HUES64 (cell line): ENCODE results near the gene VWA5A.

ENCODE experiments used
- H3K27ac ChIP-seq: 2 replicates; pipeline ENCODE4 v1.7.0; 2013; ENCODE audit warnings: low read depth, low read length, inconsistent platforms
- H3K27me3 ChIP-seq: 2 replicates; pipeline ENCODE4 v1.6.1; 2013; ENCODE audit warnings: mild to moderate bottlenecking, low read length; ENCODE audit not compliant: insufficient read depth
- H3K36me3 ChIP-seq: 2 replicates; pipeline ENCODE4 v1.6.1; 2013; ENCODE audit warnings: mild to moderate bottlenecking, low read length; ENCODE audit not compliant: insufficient read depth
- H3K4me1 ChIP-seq: 2 replicates; pipeline ENCODE4 v1.6.1; 2013; ENCODE audit warnings: mild to moderate bottlenecking, low read length, moderate library complexity; ENCODE audit not compliant: insufficient read depth
- H3K4me3 ChIP-seq: 2 replicates; pipeline ENCODE4 v1.5.1; 2013; ENCODE audit warnings: mild to moderate bottlenecking, low read length, moderate library complexity
- H3K9ac ChIP-seq: 2 replicates; pipeline ENCODE4 v1.6.1; 2013; ENCODE audit warnings: mild to moderate bottlenecking, low read depth, low read length
- H3K9me3 ChIP-seq: 2 replicates; pipeline ENCODE4 v1.6.1; 2013; ENCODE audit warnings: low read depth, low read length; ENCODE audit not compliant: insufficient read depth
- WGBS: fragments of 150-250, 120-280 bp; methylation state at CpG from one replicate; pipeline ENCODE4 v1.1.7; 2013; ENCODE audit warnings: missing lambda C conversion rate; 5-methylcytosine and 5-hydroxymethylcytosine counted together

VWA5A gene

DNA sequence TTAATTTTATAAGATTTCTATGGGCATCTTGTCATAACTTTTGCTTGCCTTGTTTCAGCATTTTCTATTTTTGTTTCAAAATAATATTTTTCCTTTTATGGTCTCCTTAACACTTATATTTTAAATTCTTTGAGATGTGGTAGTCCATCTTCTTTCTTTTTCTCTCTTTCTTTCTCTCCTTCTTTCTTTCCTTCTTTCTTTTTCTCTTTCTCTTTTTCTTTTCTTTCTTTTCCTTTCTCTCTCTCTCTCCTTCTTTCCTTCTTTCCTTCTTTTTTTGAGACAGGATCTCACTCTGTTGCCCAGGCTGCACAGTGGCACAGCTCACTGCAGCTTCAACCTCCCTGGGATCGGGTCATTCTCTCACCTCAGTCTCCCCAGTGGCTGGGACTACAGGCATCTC lies 38.0 kb upstream of the VWA5A start:
- WGBS, result 100% methylated on average over 1 of the region's 1 CpG
- Histone ChIP-seq H3K4me1 (no peaks in the 10 kb centered on the region), H3K36me3 (no peaks in the 10 kb centered on the region), H3K9me3 (no peaks in the 10 kb centered on the region), H3K27me3 (no peaks in the 10 kb centered on the region), H3K9ac (no peak overlapping the region), H3K4me3 (no peak overlapping the region), H3K27ac (no peak overlapping the region)

DNA sequence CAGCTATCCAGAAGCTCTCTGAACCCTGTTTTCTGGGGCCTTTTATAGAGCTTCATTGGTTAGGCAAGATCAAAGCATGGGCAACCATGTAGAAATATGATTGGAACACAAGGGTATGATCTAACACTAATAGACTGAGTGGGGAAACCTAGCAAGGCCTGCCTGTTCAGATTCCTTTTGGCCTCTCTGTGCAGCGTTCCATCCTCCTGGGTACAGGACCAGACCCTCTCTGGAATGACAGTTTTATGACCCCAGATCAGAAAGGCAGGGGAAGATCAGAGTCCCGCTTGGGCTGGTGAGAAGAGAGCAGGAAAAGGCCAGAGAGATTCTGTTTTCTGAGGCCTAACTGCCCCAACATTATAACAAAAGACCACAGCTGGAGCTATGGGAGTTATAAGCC lies 36.7 kb upstream of the VWA5A start:
- Histone ChIP-seq H3K9me3 (no peaks in the 10 kb centered on the region), H3K4me3 (no peak overlapping the region), H3K36me3 (no peaks in the 10 kb centered on the region), H3K4me1 (no peaks in the 10 kb centered on the region), H3K9ac (no peak overlapping the region), H3K27ac (no peak overlapping the region), H3K27me3 (no peaks in the 10 kb centered on the region)
- 97% methylated on average over 2 of the region's 2 CpGs for WGBS

DNA sequence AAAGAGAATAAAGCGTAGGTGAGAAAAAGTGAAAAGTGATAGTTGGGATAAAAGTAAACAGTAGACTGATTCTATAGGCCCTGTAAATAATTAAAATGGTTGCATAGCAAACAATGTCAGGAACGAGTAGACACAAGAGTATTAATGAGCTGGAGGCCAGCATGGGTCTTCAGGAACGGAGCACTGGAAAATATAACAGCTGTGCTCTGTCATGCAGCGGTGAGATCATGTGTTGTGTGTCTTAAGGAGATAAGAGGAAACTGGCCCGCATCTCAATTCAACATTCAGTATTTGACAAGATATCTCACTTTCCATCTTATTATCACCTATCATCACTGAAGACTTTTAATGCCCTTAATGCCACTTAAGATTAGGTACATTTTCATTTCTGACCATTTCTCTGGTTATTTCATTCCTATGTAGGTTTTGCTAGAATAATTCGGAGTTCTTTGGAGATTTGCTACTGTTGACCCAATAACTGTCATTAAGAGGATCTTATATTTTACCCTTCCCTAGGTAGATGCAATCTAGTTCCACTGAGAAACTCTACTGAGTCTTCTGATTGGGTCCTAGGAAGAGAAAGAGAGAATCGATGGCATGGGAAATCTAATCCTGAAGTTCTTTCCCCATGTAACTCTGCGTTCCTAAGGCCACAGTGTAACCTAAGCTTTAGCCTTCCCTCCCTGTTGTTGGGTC lies 35.5 kb upstream of the VWA5A start:
- H3K27me3 ChIP-seq, result no peaks in the 10 kb centered on the region
- no peaks in the 10 kb centered on the region for H3K36me3 ChIP-seq
- no peak overlapping the region for H3K27ac ChIP-seq
- no peaks in the 10 kb centered on the region for H3K9me3 ChIP-seq
- H3K4me3 ChIP-seq, result no peak overlapping the region
- H3K4me1 ChIP-seq, result no peaks in the 10 kb centered on the region
- 94% methylated on average over 8 of the region's 8 CpGs for WGBS
- H3K9ac ChIP-seq, result no peak overlapping the region

DNA sequence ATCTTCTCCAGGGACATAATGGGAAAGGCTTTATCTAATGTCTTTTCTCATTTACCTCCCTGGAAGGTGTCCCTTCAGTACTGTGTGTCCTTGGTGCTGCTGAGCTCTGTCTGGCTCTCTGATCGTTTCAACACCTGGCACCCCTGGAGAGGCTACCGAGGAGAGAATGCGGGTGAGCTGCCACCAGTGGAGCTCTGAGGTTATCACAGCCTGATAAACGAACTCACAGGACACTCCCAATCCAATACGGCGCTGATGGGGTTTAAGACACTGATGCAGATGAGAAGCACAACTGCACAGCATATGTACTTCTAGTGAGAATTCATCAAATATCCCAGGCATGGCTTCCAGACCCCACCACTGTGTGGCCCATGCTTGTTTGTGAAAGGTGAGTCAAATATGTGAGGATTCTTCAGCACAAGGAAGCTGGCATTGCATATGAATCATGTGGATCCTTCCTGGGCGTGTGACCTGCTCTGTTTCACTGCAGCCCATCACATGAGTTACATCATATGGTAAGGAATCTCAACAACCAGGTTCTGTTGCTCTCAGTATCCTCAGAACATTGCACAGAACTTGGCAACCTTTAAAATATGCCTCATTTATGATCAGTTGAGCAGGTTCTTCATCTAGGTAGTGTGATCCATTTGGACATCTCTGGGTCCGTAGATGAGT lies 34.8 kb upstream of the VWA5A start:
- Histone ChIP-seq H3K4me1 (no peaks in the 10 kb centered on the region), H3K9me3 (no peaks in the 10 kb centered on the region), H3K36me3 (no peaks in the 10 kb centered on the region), H3K27me3 (no peaks in the 10 kb centered on the region), H3K4me3 (no peak overlapping the region), H3K9ac (no peak overlapping the region), H3K27ac (no peak overlapping the region)
- 91% methylated on average over 8 of the region's 8 CpGs for WGBS

DNA sequence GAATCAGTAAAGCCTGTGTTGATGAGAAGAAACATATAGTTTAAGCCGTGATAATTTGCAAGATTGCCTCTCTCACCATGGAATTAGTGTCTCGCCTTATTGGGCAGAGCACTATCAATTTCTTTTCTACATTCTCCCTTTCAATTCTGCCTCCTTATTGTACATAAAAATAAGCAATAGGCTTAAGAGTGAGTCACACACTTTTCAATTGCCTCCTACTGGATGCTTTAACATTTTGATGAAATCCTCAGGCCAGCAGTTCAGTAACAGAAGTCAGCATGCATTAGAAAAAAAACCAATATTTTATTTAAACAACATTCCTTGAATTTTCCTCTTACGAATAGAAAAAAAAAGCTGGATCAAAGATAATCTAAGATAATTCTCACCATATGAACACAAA lies 33.8 kb upstream of the VWA5A start:
- H3K36me3 ChIP-seq, result no peaks in the 10 kb centered on the region
- H3K4me1 ChIP-seq, result no peaks in the 10 kb centered on the region
- no peak overlapping the region for H3K9ac ChIP-seq
- 98% methylated on average over 3 of the region's 3 CpGs for WGBS
- no peak overlapping the region for H3K4me3 ChIP-seq
- H3K27me3 ChIP-seq, result no peaks in the 10 kb centered on the region
- H3K27ac ChIP-seq, result no peak overlapping the region
- no peaks in the 10 kb centered on the region for H3K9me3 ChIP-seq

DNA sequence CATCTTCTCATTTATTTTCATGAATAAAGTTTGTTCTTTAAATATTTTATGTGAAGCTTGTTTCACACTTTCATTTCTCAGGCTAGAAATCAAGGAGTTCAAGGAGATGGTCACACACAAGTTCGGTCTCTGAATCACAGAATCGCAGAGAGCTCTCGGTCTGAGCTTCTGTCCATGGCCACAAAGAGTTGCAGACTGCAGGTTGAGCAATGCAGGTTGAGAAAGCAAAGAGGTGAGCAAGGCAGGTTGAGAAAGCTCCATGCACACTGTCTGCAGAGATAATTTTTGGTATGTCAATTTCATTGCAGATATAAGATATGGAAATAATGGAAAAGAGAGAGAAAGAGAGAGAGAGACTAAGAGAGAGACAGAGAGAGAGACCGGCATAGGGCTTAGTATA lies 32.9 kb upstream of the VWA5A start:
- WGBS, result 94% methylated on average over 4 of the region's 4 CpGs
- no peak overlapping the region for H3K4me3 ChIP-seq
- no peaks in the 10 kb centered on the region for H3K9me3 ChIP-seq
- H3K36me3 ChIP-seq, result no peaks in the 10 kb centered on the region
- no peak overlapping the region for H3K27ac ChIP-seq
- no peaks in the 10 kb centered on the region for H3K27me3 ChIP-seq
- no peaks in the 10 kb centered on the region for H3K4me1 ChIP-seq
- no peak overlapping the region for H3K9ac ChIP-seq

DNA sequence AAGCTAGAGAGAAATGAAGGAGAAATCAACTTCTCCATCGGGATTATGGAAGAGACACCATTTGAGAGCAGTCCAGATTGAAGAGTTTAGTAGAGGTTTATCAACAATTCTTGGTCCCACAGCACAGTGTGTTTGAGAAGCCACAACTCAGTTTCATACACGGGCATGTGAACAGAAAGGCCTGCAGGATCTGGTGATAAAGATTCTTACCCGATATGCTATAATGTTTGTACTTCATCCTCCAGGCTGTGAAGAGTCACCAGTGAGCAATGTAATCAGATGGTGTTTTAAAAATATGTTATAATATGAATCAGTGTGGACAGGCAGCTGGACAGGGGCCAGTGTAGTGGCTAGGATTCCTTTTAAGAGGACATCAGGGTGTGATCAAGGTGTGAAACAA lies 29.7 kb upstream of the VWA5A start:
- H3K4me1 ChIP-seq, result no peaks in the 10 kb centered on the region
- no peak overlapping the region for H3K4me3 ChIP-seq
- no peak overlapping the region for H3K27ac ChIP-seq
- no peak overlapping the region for H3K9ac ChIP-seq
- 96% methylated on average over 3 of the region's 3 CpGs for WGBS
- H3K36me3 ChIP-seq, result no peaks in the 10 kb centered on the region
- H3K27me3 ChIP-seq, result no peaks in the 10 kb centered on the region
- H3K9me3 ChIP-seq, result no peaks in the 10 kb centered on the region

DNA sequence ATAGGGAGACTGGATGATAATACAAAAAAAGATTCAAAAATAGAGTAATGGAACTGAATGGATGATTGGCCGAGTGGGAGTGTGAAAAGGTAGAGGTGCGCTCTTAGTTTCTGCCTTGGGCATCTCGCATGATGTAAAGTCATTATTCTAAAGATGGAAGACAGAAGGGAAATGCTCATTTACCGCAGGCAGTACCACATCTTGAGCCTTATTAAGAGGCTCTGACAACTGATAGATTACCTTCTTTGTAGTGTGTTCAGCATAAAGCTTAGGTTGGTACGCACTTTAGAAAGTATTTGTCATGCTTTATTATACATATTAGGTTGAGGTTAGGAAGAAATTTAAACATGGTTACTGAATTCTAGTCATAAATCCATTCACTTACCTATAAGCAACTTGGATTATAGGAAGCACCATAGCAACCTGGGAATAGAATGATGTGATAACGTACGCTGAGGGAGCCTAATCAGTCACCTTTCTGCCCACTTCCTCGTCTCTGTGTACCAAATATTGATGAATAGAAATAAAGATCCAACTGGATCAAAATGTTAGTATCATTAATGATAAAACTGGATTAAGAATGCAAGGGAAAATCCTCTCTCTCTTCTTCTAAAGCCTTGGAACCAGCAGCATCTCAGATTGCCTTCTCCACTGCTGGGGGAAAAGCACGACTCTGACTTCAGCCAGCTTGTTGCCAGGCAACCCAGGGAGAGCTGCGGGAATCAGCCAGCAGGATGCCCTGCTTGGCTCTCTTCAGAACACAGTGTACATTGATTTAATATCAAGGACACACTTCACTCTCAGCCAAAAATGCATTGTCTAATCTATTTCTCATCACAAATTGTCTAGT lies 29.0 kb upstream of the VWA5A start:
- no peaks in the 10 kb centered on the region for H3K36me3 ChIP-seq
- WGBS, result 57% methylated on average over 7 of the region's 10 CpGs
- no peak overlapping the region for H3K4me3 ChIP-seq
- H3K27ac ChIP-seq, result no peak overlapping the region
- no peaks in the 10 kb centered on the region for H3K27me3 ChIP-seq
- H3K9me3 ChIP-seq, result no peaks in the 10 kb centered on the region
- H3K4me1 ChIP-seq, result no peaks in the 10 kb centered on the region
- no peak overlapping the region for H3K9ac ChIP-seq

DNA sequence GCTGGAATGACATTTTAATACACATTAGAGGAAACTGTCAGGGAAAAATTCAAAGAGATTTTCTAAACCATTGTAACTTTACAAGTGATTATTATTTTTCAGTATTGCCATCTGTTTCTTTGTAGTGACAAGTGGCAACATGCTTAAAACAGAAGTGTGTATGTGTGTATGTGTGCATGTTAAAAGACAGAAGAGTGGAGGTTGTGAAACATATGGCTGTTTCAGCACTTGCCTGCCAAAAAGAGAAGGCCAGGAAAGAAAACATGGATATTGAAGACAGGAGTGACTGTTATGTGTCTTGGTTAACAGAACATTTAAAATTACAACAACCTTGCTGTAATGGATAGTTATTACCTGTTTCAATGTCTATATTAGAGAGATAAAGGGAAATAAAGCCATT lies 24.3 kb upstream of the VWA5A start:
- no peaks in the 10 kb centered on the region for H3K27me3 ChIP-seq
- no peak overlapping the region for H3K4me3 ChIP-seq
- 0 out of 2 replicates have a peak, but pooled peaks cover 4% of the 10 kb centered on the region for H3K4me1 ChIP-seq
- no peak overlapping the region for H3K9ac ChIP-seq
- H3K9me3 ChIP-seq, result no peaks in the 10 kb centered on the region
- H3K36me3 ChIP-seq, result no peaks in the 10 kb centered on the region
- no peak overlapping the region for H3K27ac ChIP-seq

DNA sequence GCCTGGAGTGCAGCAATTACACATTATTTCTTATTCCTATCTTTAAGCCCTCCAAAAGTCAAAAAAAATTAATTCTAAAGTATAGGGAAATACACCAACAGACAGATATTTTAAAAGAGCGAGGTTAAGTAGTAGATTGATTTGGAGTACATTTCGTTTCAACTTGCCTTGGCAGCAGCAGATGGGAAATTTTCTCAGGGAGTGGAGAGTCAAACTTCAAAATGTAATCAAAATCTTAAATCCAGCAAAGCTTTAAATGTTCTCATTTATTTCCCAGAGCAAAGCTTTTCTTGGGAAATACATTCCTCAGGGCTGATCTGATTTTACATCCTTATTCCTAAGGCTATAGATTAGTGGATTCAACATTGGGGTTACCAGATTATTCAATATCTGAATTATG lies 21.9 kb upstream of the VWA5A start:
- no peak overlapping the region for H3K4me3 ChIP-seq
- WGBS, result 93% methylated on average over 2 of the region's 2 CpGs
- no peak overlapping the region for H3K9ac ChIP-seq
- H3K4me1 ChIP-seq, result 0 out of 2 replicates have a peak, but pooled peaks cover 4% of the 10 kb centered on the region
- H3K27ac ChIP-seq, result no peak overlapping the region
- H3K27me3 ChIP-seq, result no peaks in the 10 kb centered on the region
- H3K9me3 ChIP-seq, result no peaks in the 10 kb centered on the region
- no peaks in the 10 kb centered on the region for H3K36me3 ChIP-seq

DNA sequence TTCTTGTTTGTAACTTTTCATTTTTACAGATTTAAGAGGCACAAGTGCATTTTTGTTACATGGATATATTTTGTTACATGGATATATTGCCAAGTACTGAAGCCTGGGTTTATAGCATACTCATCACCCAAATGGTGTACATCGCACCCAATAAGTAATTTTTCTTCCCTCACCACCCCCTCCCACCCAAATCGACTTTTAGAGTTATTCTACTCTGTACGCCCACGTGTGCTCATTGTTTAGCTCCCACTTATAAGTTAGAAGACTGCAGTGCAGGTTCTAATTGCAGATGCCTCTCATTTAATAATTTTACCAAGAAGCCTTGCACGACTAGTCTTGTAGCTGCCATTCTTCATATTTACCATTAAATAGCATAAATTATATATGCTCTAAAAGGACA lies 20.5 kb upstream of the VWA5A start:
- H3K36me3 ChIP-seq, result no peaks in the 10 kb centered on the region
- H3K9ac ChIP-seq, result no peak overlapping the region
- WGBS, result 71% methylated on average over 4 of the region's 5 CpGs
- no peak overlapping the region for H3K27ac ChIP-seq
- H3K27me3 ChIP-seq, result no peaks in the 10 kb centered on the region
- no peak overlapping the region for H3K4me3 ChIP-seq
- 0 out of 2 replicates have a peak, but pooled peaks cover 4% of the 10 kb centered on the region for H3K4me1 ChIP-seq
- no peaks in the 10 kb centered on the region for H3K9me3 ChIP-seq
